Lower leg skin (tissue), 3 donors: ENCODE data around the gene TAX1BP1.

ENCODE experiments used
- POLR2A ChIP-seq, 2 donors: fragments of 450-650 bp; IDR thresholded peaks; one replicate each; pipeline ENCODE4 v1.6.1; 2016 to 2017; ENCODE audit warnings: antibody characterized with exemption in 2 of 2, mild to moderate bottlenecking in 1 of 2, moderate library complexity in 1 of 2
- TF ChIP-seq, protein P1 (sequence below), 3 donors: fragments of 450-650 bp; IDR thresholded peaks; one replicate each; pipeline ENCODE4 v1.5.1; 2016; ENCODE audit warnings: antibody characterized with exemption in 3 of 3, mild to moderate bottlenecking in 3 of 3, moderate library complexity in 2 of 3

DNA sequence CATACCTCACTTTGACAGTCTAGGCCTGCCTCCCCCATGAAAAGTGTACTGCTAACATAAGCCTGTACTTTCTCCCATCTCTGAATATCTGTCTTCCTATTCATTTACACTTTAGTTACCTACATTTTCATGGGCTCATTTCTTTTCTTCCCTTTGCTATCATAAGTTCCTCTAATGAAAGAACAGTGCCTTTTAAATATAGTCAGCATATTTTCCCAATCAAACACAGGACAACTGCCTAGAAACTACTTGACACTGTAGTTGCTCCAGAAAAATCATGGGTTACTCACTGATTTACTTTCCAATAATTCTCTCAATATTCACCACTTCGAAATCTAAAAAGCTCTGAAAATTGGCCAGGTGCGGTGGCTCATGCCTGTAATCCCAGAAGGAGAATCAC lies 2.8 kb upstream of the TAX1BP1 start:
- no peak for TF ChIP-seq POLR2A (IDR thresholded peaks at IDR 0.05)
- TF ChIP-seq, protein P1, sequence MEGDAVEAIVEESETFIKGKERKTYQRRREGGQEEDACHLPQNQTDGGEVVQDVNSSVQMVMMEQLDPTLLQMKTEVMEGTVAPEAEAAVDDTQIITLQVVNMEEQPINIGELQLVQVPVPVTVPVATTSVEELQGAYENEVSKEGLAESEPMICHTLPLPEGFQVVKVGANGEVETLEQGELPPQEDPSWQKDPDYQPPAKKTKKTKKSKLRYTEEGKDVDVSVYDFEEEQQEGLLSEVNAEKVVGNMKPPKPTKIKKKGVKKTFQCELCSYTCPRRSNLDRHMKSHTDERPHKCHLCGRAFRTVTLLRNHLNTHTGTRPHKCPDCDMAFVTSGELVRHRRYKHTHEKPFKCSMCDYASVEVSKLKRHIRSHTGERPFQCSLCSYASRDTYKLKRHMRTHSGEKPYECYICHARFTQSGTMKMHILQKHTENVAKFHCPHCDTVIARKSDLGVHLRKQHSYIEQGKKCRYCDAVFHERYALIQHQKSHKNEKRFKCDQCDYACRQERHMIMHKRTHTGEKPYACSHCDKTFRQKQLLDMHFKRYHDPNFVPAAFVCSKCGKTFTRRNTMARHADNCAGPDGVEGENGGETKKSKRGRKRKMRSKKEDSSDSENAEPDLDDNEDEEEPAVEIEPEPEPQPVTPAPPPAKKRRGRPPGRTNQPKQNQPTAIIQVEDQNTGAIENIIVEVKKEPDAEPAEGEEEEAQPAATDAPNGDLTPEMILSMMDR (IDR thresholded peaks at IDR 0.05), result no peak
